Psoas muscle (tissue), 8 donors: ENCODE results near the gene PODXL2. TPM values are rescaled to one million over a fixed set of nuclear protein-coding genes. Genes with fewer than 3 reads are reported as not detected.

Source experiments
- ATAC-seq, 4 donors: fragments of 200-7000 bp; cut with Tn5 transposase; one replicate each; pipeline ENCODE4 v1.9.1; 2020; ENCODE audit warnings: moderate library complexity in 3 of 4, mild to moderate bottlenecking in 2 of 4
- DNase-seq, 2 donors: peaks; one replicate each; pipeline ENCODE4 v3.0.0-alpha.2; 2020
- H3K27ac ChIP-seq: fragments of 200-600 bp; one replicate; pipeline ENCODE4 v1.8.0; 2022
- H3K27me3 ChIP-seq, 3 donors: fragments of 200-600 bp in 1 of 3; one replicate each; pipeline versions ENCODE4 v1.6.1 to v1.8.0; 2013 to 2022; ENCODE audit warnings: low read length in 2 of 3, mild to moderate bottlenecking in 2 of 3, moderate library complexity in 1 of 3; ENCODE audit not compliant: insufficient read depth in 3 of 3
- H3K36me3 ChIP-seq, 2 donors: fragments of 200-600 bp in 1 of 2; one replicate each; pipeline versions ENCODE4 v1.6.1 to v1.8.0; 2013 to 2022; ENCODE audit warnings: low read depth in 1 of 2, mild to moderate bottlenecking in 1 of 2, moderate library complexity in 1 of 2; ENCODE audit not compliant: insufficient read depth in 1 of 2
- H3K4me1 ChIP-seq: fragments of 200-600 bp; one replicate; pipeline ENCODE4 v1.8.0; 2022
- H3K4me3 ChIP-seq: fragments of 200-600 bp; one replicate; pipeline ENCODE4 v1.8.0; 2022; ENCODE audit warnings: mild to moderate bottlenecking
- H3K9me3 ChIP-seq: fragments of 200-600 bp; one replicate; pipeline ENCODE4 v1.8.0; 2022
- WGBS, 3 donors: extraction: QIAGEN DNeasy Blood & Tissue Kit; methylation state at CpG; one replicate each; pipeline versions ENCODE4 v1.1.6 to v1.1.7; 2013; 5-methylcytosine and 5-hydroxymethylcytosine counted together
- intact Hi-C, 2 donors: fragments of 100-400 bp; cut with DNase I; formaldehyde crosslinking; loops; one replicate each; pipeline versions ENCODE4 v1.11.0 to v1.14.2; 2022
- polyA plus RNA-seq, 3 donors: library from polyadenylated mRNA; stranded (reverse); fragments of 200-250 nt; gene quantifications; one replicate each; pipeline ENCODE4 v1.2.3, GENCODE V29; 2013
- total RNA-seq, 4 donors: library from RNA; stranded (reverse); fragmentation: NEBNext Ultra II Directional in 2 of 4; extraction: Animal tissue kit (Norgen Biotek cat#: 25700) in 2 of 4; gene quantifications; one replicate each; pipeline versions ENCODE4 v1.2.1 to v1.2.4, GENCODE V29; 2021 to 2023
- TF ChIP-seq, protein P1 (sequence below): fragments of 200-600 bp; IDR thresholded peaks from one replicate; pipeline ENCODE4 v1.8.0; 2022; ENCODE audit warnings: antibody characterized with exemption
- donor health status: healthy with polysubstance abuse.
- donor health status: DM: no; HTN: no; CAD: no; lungs with moderate emphysema.
- donor health status: Bipolar disorder and iron deficiency.
- donor health status: healthy.
- donor health status: DM: yes; HTN: yes; CAD: no.
- donor health status: DM: no; HTN: no; CAD: no.
- donor health status: DM: no; HTN: no; CAD: no.
- donor health status: DM: yes; HTN: yes; CAD: no.

Gene PODXL2
- total and polyA plus RNA-seq, 7 donors: 1.4 to 3.0 (median 2.1) TPM

DNA sequence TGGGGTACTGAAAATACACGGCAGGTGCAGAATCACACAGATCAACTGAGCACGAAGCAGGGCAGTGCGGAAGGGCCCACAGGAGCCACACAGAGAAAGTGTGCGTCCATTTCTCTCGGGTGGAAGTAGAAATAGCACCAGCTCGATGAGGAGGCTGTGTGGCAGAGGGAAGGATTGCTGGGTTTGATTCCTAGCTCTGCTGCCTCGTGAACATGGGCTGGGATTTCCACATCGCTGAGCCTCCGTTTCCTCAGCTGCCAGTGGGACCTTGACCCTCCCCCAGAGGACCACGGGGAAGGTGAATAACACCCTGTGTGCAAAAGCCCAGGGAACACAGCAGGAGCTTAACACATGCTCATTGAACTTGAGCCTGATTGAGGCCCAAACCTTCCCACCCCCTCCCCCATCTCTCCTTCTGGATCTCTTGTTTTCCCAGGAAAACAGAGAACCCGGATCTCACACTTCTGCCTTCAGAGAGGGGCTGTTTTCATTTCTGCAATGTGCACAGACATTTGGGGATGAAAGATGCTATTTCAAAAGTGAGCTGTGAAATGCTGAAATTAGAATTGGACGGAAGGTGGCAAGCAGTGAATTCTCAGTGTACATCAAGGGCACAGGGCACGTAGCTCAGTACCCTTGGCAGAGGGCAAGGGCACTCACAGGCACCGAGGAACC, 82.2 kb downstream of the PODXL2 start:
- H3K4me1 ChIP-seq: peaks cover 28% of the 10 kb centered on the region
- no peak for ATAC-seq
- intact Hi-C loops: no loop called here
- peaks cover 0 to 28% of the 10 kb centered on the region in 2 donors for H3K36me3 ChIP-seq
- peak overlapping the region; percentile 8 for H3K27ac ChIP-seq
- H3K4me3 ChIP-seq: no peak overlapping the region
- H3K27me3 ChIP-seq: no peaks in the 10 kb centered on the region
- WGBS, 3 donors: 64 to 80% (median 75%) methylated on average over 14 of the region's 14 CpGs
- DNase-seq: no peak
- TF ChIP-seq, protein P1, sequence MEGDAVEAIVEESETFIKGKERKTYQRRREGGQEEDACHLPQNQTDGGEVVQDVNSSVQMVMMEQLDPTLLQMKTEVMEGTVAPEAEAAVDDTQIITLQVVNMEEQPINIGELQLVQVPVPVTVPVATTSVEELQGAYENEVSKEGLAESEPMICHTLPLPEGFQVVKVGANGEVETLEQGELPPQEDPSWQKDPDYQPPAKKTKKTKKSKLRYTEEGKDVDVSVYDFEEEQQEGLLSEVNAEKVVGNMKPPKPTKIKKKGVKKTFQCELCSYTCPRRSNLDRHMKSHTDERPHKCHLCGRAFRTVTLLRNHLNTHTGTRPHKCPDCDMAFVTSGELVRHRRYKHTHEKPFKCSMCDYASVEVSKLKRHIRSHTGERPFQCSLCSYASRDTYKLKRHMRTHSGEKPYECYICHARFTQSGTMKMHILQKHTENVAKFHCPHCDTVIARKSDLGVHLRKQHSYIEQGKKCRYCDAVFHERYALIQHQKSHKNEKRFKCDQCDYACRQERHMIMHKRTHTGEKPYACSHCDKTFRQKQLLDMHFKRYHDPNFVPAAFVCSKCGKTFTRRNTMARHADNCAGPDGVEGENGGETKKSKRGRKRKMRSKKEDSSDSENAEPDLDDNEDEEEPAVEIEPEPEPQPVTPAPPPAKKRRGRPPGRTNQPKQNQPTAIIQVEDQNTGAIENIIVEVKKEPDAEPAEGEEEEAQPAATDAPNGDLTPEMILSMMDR: no peak
- no peaks in the 10 kb centered on the region for H3K9me3 ChIP-seq

- no peaks in the 10 kb centered on the region for H3K27me3 ChIP-seq
- peaks cover 25% of the 10 kb centered on the region for H3K4me1 ChIP-seq
- no peak for ATAC-seq
- DNase-seq: no peak
- WGBS, 3 donors: 87 to 89% (median 88%) methylated on average over 13 to 14 of the region's 14 CpGs
- H3K9me3 ChIP-seq: no peaks in the 10 kb centered on the region
- H3K36me3 ChIP-seq: peaks cover 0 to 25% of the 10 kb centered on the region in 2 donors
- H3K4me3 ChIP-seq: no peak overlapping the region
- intact Hi-C loops: no loop called here
- TF ChIP-seq, protein P1: no peak
- H3K27ac ChIP-seq: no peak overlapping the region
Measured at GRCh38 chr3:127711896-127712295, 82.9 kb downstream of the PODXL2 start.

- ATAC-seq: peak in 2 of 4 donors; percentile 21 to 39
- intact Hi-C loops: no loop called here
- peaks cover 25% of the 10 kb centered on the region for H3K4me1 ChIP-seq
Measured at GRCh38 chr3:127712461-127712860, 83.5 kb downstream of the PODXL2 start.

DNA sequence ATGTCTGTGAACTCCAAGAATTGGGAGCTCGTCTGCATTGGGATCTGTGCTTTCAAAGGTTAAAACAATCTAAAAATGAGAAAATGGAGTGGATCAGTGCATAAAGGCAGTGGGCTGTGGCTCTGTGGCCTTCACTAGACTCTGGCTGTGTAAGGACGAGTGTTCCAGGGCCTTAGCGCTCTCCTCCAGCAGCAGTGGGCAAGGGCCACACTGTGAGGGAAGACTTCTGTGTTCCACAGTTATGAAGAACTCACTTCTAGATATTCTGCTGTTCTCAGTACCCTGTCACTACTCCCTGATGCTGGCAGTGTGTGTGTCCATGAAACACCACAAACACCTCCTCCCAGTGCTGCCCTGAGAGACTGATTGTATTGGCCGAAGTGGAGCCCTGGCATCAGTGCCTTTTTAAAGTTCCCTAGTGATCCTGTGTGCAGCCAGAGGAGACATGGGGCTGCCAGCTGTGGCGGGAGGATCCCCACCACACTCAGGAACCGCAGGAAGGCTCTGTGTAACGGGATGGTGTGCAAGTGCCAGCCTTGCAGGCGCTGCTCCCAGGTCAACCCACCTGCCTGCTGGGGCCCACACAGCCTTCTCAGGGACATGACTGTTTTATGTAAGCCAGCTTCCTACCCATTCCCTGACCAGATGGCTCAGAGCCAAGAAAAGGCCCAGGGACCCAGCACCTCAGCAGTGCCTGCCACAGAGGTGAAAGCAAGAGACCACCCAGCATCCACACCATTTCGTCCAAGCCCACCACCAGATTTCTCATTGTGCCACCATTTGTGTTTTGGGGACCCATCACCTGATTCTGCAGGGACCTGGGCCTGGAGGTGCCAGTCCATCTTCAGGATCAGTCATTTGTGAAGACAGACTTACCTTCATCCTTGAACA, 84.1 kb downstream of the PODXL2 start:
- TF ChIP-seq, protein P1: no peak
- no peaks in the 10 kb centered on the region for H3K27me3 ChIP-seq
- DNase-seq (no peak), ATAC-seq (no peak)
- H3K4me3 ChIP-seq: no peak overlapping the region
- peaks cover 0 to 14% of the 10 kb centered on the region in 2 donors for H3K36me3 ChIP-seq
- H3K4me1 ChIP-seq: peaks cover 25% of the 10 kb centered on the region
- no peaks in the 10 kb centered on the region for H3K9me3 ChIP-seq
- intact Hi-C loops: no loop called here
- 54 to 65% (median 64%) methylated on average over 9 of the region's 9 CpGs for WGBS, 3 donors
- H3K27ac ChIP-seq: peak overlapping the region; percentile 46

More at GRCh38 chr3:127712461-127712860, 83.5 kb downstream of the PODXL2 start:
- no peak for DNase-seq
- 31 to 49% (median 33%) methylated on average over 9 of the region's 9 CpGs for WGBS, 3 donors
- peaks cover 0 to 19% of the 10 kb centered on the region in 2 donors for H3K36me3 ChIP-seq
- TF ChIP-seq, protein P1: no peak
- H3K27me3 ChIP-seq: no peaks in the 10 kb centered on the region
- H3K27ac ChIP-seq: peak overlapping the region; percentile 14
- H3K4me3 ChIP-seq: no peak overlapping the region
- H3K9me3 ChIP-seq: no peaks in the 10 kb centered on the region
